Astrocyte of the spinal cord (primary cell): ENCODE results near the gene EBF4.

Experiments used
- DNase-seq: peaks from one replicate; pipeline ENCODE4 v3.0.0; 2011; ENCODE audit warnings: low read depth, low spot score
- H3K4me3 ChIP-seq: 2 replicates; pipeline ENCODE4 v1.5.1; 2011; ENCODE audit warnings: low read depth, mild to moderate bottlenecking, low read length, moderate library complexity
- in situ Hi-C: cut with HindIII; loops from 2 replicates; pipeline ENCODE4 v1.10.0; 2017; ENCODE audit warnings: low sequenced_read_pairs
- TF ChIP-seq, protein P1 (sequence below): IDR thresholded peaks from 2 replicates; pipeline ENCODE4 v1.5.1; 2012; ENCODE audit warnings: low read depth, mild to moderate bottlenecking, low read length, inconsistent platforms

Gene EBF4, protein sequence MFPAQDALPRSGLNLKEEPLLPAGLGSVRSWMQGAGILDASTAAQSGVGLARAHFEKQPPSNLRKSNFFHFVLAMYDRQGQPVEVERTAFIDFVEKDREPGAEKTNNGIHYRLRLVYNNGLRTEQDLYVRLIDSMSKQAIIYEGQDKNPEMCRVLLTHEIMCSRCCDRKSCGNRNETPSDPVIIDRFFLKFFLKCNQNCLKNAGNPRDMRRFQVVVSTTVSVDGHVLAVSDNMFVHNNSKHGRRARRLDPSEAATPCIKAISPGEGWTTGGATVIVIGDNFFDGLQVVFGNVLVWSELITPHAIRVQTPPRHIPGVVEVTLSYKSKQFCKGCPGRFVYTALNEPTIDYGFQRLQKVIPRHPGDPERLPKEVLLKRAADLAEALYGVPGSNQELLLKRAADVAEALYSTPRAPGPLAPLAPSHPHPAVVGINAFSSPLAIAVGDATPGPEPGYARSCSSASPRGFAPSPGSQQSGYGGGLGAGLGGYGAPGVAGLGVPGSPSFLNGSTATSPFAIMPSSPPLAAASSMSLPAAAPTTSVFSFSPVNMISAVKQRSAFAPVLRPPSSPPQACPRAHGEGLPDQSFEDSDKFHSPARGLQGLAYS

GRCh38 chr20:2692036-2692885 lies at the start of gene EBF4:
EBF4 (plus strand) TSS chr20:2692780; CDS start chr20:2693646, 866 bp downstream.
- TF ChIP-seq, protein P1, sequence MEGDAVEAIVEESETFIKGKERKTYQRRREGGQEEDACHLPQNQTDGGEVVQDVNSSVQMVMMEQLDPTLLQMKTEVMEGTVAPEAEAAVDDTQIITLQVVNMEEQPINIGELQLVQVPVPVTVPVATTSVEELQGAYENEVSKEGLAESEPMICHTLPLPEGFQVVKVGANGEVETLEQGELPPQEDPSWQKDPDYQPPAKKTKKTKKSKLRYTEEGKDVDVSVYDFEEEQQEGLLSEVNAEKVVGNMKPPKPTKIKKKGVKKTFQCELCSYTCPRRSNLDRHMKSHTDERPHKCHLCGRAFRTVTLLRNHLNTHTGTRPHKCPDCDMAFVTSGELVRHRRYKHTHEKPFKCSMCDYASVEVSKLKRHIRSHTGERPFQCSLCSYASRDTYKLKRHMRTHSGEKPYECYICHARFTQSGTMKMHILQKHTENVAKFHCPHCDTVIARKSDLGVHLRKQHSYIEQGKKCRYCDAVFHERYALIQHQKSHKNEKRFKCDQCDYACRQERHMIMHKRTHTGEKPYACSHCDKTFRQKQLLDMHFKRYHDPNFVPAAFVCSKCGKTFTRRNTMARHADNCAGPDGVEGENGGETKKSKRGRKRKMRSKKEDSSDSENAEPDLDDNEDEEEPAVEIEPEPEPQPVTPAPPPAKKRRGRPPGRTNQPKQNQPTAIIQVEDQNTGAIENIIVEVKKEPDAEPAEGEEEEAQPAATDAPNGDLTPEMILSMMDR: no peak
- peak within 1 kb of the TSS; percentile 17 for H3K4me3 ChIP-seq
- in situ Hi-C loops: no loop called here
- DNase-seq: no peak

- no peak for DNase-seq
- H3K4me3 ChIP-seq: no peak overlapping the region
- TF ChIP-seq, protein P1: no peak
- in situ Hi-C loops: no loop called here
These were observed 48.9 kb upstream of the EBF4 start for GRCh38 chr20:2643708-2644107.

DNA sequence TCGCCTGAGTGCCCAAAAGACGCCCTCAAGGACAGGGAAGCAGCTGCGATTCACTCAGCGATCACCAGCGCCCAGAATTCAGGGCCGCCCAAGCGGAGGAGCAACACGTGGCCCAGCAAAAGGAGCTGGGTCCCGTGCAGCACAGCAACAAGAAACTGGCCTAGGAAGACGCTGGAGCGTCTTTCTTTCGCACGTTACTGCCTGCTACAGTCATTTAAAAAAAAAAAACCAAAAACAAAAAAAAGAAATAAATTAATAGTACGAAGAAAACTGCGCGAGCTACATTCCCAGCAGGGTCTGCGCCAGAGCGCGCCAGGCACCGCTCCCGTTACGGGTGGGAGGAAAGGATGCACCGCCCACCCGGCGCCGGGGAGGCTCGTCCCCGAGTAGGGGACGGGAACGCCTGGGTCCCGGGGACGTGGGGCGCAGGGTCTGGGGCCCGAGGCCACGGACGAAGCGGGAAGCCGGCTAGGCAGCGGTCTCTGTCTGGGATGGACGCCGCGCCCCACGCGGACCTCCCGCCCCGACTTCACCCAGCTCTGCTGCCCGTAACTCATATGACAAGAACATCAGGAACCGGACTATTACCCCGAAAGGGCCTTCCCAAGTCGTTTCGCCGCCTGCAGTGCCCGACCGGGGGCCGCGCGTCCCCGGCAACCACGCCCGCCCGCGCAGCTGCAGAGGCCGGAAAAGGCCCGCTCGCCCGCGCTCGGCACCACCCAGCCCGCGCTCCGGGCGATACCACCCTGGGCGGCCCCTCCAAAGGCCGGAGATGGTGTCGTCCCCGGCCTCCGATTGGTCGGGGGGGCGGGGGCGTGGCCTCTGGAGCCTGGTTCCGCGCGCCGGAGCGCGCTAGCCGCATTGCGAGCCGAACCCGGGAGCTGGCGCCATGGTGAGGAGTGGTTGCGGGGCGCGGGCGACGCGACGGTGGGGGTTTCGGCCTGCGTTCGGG lies 40.5 kb upstream of the EBF4 start, which contains the start of gene NOP56:
TSS of gene NOP56 (plus strand) at position 861 of the 952 bp plus-strand sequence. CDS start at position 890, 29 bp downstream.
- in situ Hi-C loops: no loop called here
- DNase-seq: peak; percentile 92
- H3K4me3 ChIP-seq: peak within 1 kb of the TSS; percentile 98
- TF ChIP-seq, protein P1: no peak

- in situ Hi-C loops: no loop called here
- TF ChIP-seq, protein P1: no peak
- DNase-seq: peak; percentile 22
- peak overlapping the region; percentile 98 for H3K4me3 ChIP-seq
These were observed 39.6 kb upstream of the EBF4 start for GRCh38 chr20:2652724-2653555.

- TF ChIP-seq, protein P1: no peak
- no peak for DNase-seq
- H3K4me3 ChIP-seq: peak overlapping the region; percentile 98
- in situ Hi-C loops: no loop called here
These were observed 38.8 kb upstream of the EBF4 start for GRCh38 chr20:2653556-2654383.
